HEK293 (cell line): ENCODE measurements around the gene FKBP10.
A peak's percentile ranks its signal among the peaks of the same experiment; 100 is the strongest.
"Not testable (repeated sequence)": the region's sequence is repeated elsewhere in the genome, so short reads cannot be mapped to it uniquely, and the experiment has no call there.

Experiments
- CTCF ChIA-PET: fragments of 350-600 bp; formaldehyde crosslinking; extraction: SDS; loops from one replicate; lab custom pipeline; 2021; ENCODE audit warnings: antibody characterized with exemption; lab: Yijun Ruan, JAX
- POLR2A ChIA-PET: fragments of 300-600 bp; formaldehyde crosslinking; extraction: SDS; loops from one replicate; lab custom pipeline; 2020; ENCODE audit warnings: antibody characterized with exemption, inconsistent platforms; lab: Yijun Ruan, JAX
- H3K27ac ChIP-seq: fragments of 200-500 bp; sonication (Bioruptor generic); 2 replicates; pipeline ENCODE4 v1.5.1; 2014; ENCODE audit warnings: low read depth, low read length, control low read depth, inconsistent platforms; ENCODE audit errors: extremely low read depth
- H3K36me3 ChIP-seq, 2 experiments: fragments of 200-500 bp in 1 of 2; sonication (Bioruptor generic) in 1 of 2; 1 replicate in 1 of 2; 2 replicates in 1 of 2; pipeline ENCODE4 v1.5.1; 2014 to 2017; ENCODE audit warnings: inconsistent platforms in 2 of 2, low read length in 2 of 2; ENCODE audit not compliant: control insufficient read depth in 2 of 2, insufficient read depth in 1 of 2
- H3K4me1 ChIP-seq: fragments of 200-500 bp; sonication (Bioruptor generic); 2 replicates; pipeline ENCODE4 v1.5.1; 2014; ENCODE audit warnings: mild to moderate bottlenecking, low read length, inconsistent platforms; ENCODE audit not compliant: control insufficient read depth, insufficient read depth
- H3K4me3 ChIP-seq: 2 replicates; pipeline ENCODE4 v1.5.1; 2011; ENCODE audit warnings: low read depth, mild to moderate bottlenecking, control low read depth, low read length, moderate library complexity
- H3K9me3 ChIP-seq: fragments of 200-500 bp; sonication (Bioruptor generic); 2 replicates; pipeline ENCODE4 v1.5.1; 2014; ENCODE audit warnings: low read depth, low read length, inconsistent platforms; ENCODE audit not compliant: control insufficient read depth, insufficient read depth
- GLIS2 ChIP-seq: fragments of 450-650 bp; formaldehyde crosslinking; IDR thresholded peaks from 2 replicates; pipeline ENCODE4 v1.5.1; 2016; ENCODE audit warnings: missing biosample characterization, missing genetic modification characterization
- KLF10 ChIP-seq: fragments of 450-650 bp; IDR thresholded peaks from 2 replicates; pipeline ENCODE4 v1.5.1; 2018; ENCODE audit warnings: missing biosample characterization, mild to moderate bottlenecking, missing genetic modification characterization
- KLF8 ChIP-seq: fragments of 450-650 bp; formaldehyde crosslinking; IDR thresholded peaks from 2 replicates; pipeline ENCODE4 v1.5.1; 2016; ENCODE audit warnings: missing biosample characterization, missing genetic modification characterization
- PRDM10 ChIP-seq: fragments of 450-650 bp; formaldehyde crosslinking; IDR thresholded peaks from 2 replicates; pipeline ENCODE4 v1.5.1; 2016; ENCODE audit warnings: missing biosample characterization, missing genetic modification characterization
- ZBTB17 ChIP-seq: fragments of 450-650 bp; formaldehyde crosslinking; IDR thresholded peaks from 2 replicates; pipeline ENCODE4 v1.5.1; 2016; ENCODE audit warnings: missing biosample characterization, missing genetic modification characterization
- ZNF138 ChIP-seq: fragments of 450-650 bp; formaldehyde crosslinking; IDR thresholded peaks from 2 replicates; pipeline ENCODE4 v1.5.1; 2016; ENCODE audit warnings: missing biosample characterization, missing genetic modification characterization, borderline replicate concordance
- ZNF266 ChIP-seq: fragments of 450-650 bp; formaldehyde crosslinking; IDR thresholded peaks from 2 replicates; pipeline ENCODE4 v1.5.1; 2016; ENCODE audit warnings: missing biosample characterization, missing genetic modification characterization, low read depth
- ZNF335 ChIP-seq: fragments of 450-650 bp; formaldehyde crosslinking; conservative IDR thresholded peaks from 2 replicates; pipeline ENCODE4 v1.5.1; 2016; ENCODE audit warnings: missing biosample characterization, missing genetic modification characterization
- ZNF416 ChIP-seq: fragments of 450-650 bp; formaldehyde crosslinking; IDR thresholded peaks from 2 replicates; pipeline ENCODE4 v1.5.1; 2016; ENCODE audit warnings: missing biosample characterization, missing genetic modification characterization
- TF ChIP-seq, protein P1 (sequence below): fragments of 450-650 bp; formaldehyde crosslinking; IDR thresholded peaks from 2 replicates; pipeline ENCODE4 v1.5.1; 2016; ENCODE audit warnings: missing biosample characterization, missing genetic modification characterization
- TF ChIP-seq, protein P2 (sequence below): fragments of 450-650 bp; IDR thresholded peaks from 2 replicates; pipeline ENCODE4 v1.5.1; 2018; ENCODE audit warnings: missing biosample characterization, missing genetic modification characterization

The FKBP10 gene

GRCh38 chr17:41825175-41825845 is 12.5 kb downstream of the FKBP10 start (continued):
- TF ChIP-seq, protein P1, sequence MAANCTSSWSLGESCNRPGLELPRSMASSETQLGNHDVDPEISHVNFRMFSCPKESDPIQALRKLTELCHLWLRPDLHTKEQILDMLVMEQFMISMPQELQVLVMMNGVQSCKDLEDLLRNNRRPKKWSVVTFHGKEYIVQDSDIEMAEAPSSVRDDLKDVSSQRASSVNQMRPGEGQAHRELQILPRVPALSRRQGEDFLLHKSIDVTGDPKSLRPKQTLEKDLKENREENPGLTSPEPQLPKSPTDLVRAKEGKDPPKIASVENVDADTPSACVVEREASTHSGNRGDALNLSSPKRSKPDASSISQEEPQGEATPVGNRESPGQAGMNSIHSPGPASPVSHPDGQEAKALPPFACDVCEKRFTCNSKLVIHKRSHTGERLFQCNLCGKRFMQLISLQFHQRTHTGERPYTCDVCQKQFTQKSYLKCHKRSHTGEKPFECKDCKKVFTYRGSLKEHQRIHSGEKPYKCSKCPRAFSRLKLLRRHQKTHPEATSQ (tag by site-specific recombination), result no peak
- no peak for TF ChIP-seq ZNF266 (tag by site-specific recombination)
- no peak for TF ChIP-seq KLF8 (tag by site-specific recombination)
- no peak for TF ChIP-seq PRDM10 (tag by site-specific recombination)

DNA sequence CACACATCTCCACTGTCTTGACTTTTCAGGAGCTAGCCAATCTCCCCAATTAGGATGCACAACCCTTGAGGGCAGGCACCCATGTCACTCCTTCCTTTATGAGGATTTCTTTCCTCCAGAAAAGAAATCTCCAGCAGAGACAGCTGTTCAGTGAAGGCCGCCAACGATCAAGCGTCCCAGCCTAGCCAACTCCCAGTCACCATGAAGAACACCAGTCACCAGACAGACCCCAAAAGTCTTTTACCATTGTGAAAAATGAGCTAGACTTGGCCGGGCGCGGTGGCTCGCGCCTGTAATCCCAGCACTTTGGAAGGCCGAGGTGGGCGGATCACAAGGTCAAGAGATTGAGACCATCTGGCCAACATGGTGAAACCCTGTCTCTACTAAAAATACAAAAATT is 17.2 kb downstream of the FKBP10 start:
- POLR2A ChIA-PET, result interaction anchor here (0.6 to 1.5 kb wide), 6 partner anchors 10 to 98 kb away, joined by 3 to 7 read pairs (median 3); no protein-coding TSS in a partner anchor
- H3K4me3 ChIP-seq, H3K9me3 ChIP-seq, H3K4me1 ChIP-seq, H3K27ac ChIP-seq: not testable (repeated sequence)
- H3K36me3 ChIP-seq, result peaks cover 82 to 93% of the 10 kb centered on the region in 2 experiments
- CTCF ChIA-PET, result interaction anchor here (0.6 to 1.2 kb wide), 4 partner anchors 18 to 690 kb away, joined by 3 to 5 read pairs (median 3); partner anchors contain the start of gene P3H4

- no peaks in the 10 kb centered on the region for H3K9me3 ChIP-seq
- no peak for TF ChIP-seq ZNF416 (tag by site-specific recombination)
- peak; percentile 96 for TF ChIP-seq ZNF335 (tag by site-specific recombination)
- TF ChIP-seq GLIS2 (tag by site-specific recombination), result no peak
- TF ChIP-seq, protein P2, sequence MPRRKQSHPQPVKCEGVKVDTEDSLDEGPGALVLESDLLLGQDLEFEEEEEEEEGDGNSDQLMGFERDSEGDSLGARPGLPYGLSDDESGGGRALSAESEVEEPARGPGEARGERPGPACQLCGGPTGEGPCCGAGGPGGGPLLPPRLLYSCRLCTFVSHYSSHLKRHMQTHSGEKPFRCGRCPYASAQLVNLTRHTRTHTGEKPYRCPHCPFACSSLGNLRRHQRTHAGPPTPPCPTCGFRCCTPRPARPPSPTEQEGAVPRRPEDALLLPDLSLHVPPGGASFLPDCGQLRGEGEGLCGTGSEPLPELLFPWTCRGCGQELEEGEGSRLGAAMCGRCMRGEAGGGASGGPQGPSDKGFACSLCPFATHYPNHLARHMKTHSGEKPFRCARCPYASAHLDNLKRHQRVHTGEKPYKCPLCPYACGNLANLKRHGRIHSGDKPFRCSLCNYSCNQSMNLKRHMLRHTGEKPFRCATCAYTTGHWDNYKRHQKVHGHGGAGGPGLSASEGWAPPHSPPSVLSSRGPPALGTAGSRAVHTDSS (tag by site-specific recombination), result no peak
- TF ChIP-seq ZBTB17 (tag by site-specific recombination), result peak; percentile 33; the same call in 1 of the 2 replicates
- TF ChIP-seq ZNF138 (tag by site-specific recombination), result no peak
- 0 out of 2 replicates have a peak, but pooled peaks have one; percentile 20 for TF ChIP-seq KLF10
- CTCF ChIA-PET, result interaction anchor here (0.6 to 1.8 kb wide), 10 partner anchors 16 to 1418 kb away, joined by 3 to 7 read pairs (median 3); partner anchors contain the start of genes P3H4 and TOP2A
- peaks cover 43 to 44% of the 10 kb centered on the region in 2 experiments for H3K36me3 ChIP-seq
- H3K4me3 ChIP-seq, result peak overlapping the region; percentile 95
- peaks cover 4% of the 10 kb centered on the region for H3K4me1 ChIP-seq
- peak overlapping the region; percentile 87 for H3K27ac ChIP-seq
- POLR2A ChIA-PET, result interaction anchor here (0.5 to 2.8 kb wide), 11 partner anchors 9 to 182 kb away, joined by 3 to 25 read pairs (median 5); partner anchors contain the start of genes ACLY, DNAJC7, EIF1 and FKBP10
These were observed 22.5 kb downstream of the FKBP10 start for GRCh38 chr17:41835214-41835799.
